ENCODE measurements around the gene RAP1B. TPM values are rescaled to one million over a fixed set of nuclear protein-coding genes. Genes with fewer than 3 reads are reported as not detected.

The RAP1B gene
- total and polyA plus RNA-seq, 2 of the 13 experiments (the other 11 are each of a cell fraction or from before 2014, with no cell fraction given), result 71.1 to 92.7 TPM

GRCh38 chr12:68585966-68586365 is 24.7 kb upstream of the RAP1B start:
- intact Hi-C loops (cut with micrococcal nuclease; ENCODE audit: unreplicated experiment) (no loop called here), in situ Hi-C loops (cut with HindIII; ENCODE audit: extremely low pct_ligation_motif_present, low pct_unique_long_range_greater_than_20kb) (no loop called here)
- Histone ChIP-seq H3K27ac (ENCODE audit: extremely low read length, insufficient read depth, low read length) (no peak overlapping the region), H3K4me2 (ENCODE audit: low read depth, low read length) (no peak overlapping the region), H3K9ac (ENCODE audit: insufficient read depth, low read depth, low read length) (no peak overlapping the region), H4K20me1 (ENCODE audit: insufficient read depth, low read length) (no peaks in the 10 kb centered on the region), H3K4me3 (replicated peaks in 1 of 3; ENCODE audit: insufficient read depth in 1 of 3, low read depth in 2 of 3, low read length in 3 of 3) (no peak overlapping the region), H2AFZ (ENCODE audit: low read length) (no peak overlapping the region), H3K27me3 (ENCODE audit: control insufficient read depth in 1 of 2, insufficient read depth in 2 of 2, low read length in 2 of 2) (no peaks in the 10 kb centered on the region), H3K4me1 (ENCODE audit: insufficient read depth, low read length) (no peaks in the 10 kb centered on the region), H3K36me3 (replicated peaks in 1 of 2; ENCODE audit: control insufficient read depth in 1 of 2, insufficient read depth in 2 of 2, low read length in 2 of 2) (no peaks in the 10 kb centered on the region), H3K79me2 (ENCODE audit: insufficient read depth, low read length) (no peaks in the 10 kb centered on the region), H3K9me3 (ENCODE audit: low read length) (peaks cover 9% of the 10 kb centered on the region; the same call in 1 of the 2 replicates)
- no TSS peak for BruUV-seq (replicated peaks)
- ChIA-PET POLR2A (no interaction called here), CTCF (ENCODE audit: low intra/inter-chr PET ratio, low total read pairs) (no interaction called here)
- no peak for DNase-seq (ENCODE audit: low spot score)
- ATAC-seq, result no peak
- 66% methylated on average over 5 of the region's 5 CpGs for WGBS (ENCODE audit: low lambda C conversion rate)
- no peak for FAIRE-seq
- TF ChIP-seq ZBTB42 (CRISPR knock-in tag; IDR thresholded peaks at IDR 0.05) (no peak), ZNF773 (CRISPR knock-in tag; IDR thresholded peaks at IDR 0.05; ENCODE audit: borderline replicate concordance) (no peak), RNF2 (conservative IDR thresholded peaks at IDR 0.05; ENCODE audit: low read depth) (no peak), NFE2L2 (IDR thresholded peaks at IDR 0.05; ENCODE audit: low read length) (no peak), ZNF12 (CRISPR knock-in tag; IDR thresholded peaks at IDR 0.05) (no peak), ZNF451 (CRISPR knock-in tag; IDR thresholded peaks at IDR 0.05) (no peak), ZNF670 (CRISPR knock-in tag; IDR thresholded peaks at IDR 0.05; ENCODE audit: borderline replicate concordance) (no peak), GATA4 (IDR thresholded peaks at IDR 0.05; ENCODE audit: borderline replicate concordance, low read depth) (no peak), U2AF1 (optimal IDR thresholded peaks at IDR 0.05; ENCODE audit: low read depth, low read length) (no peak), TARDBP (CRISPR knock-in tag; IDR thresholded peaks at IDR 0.05) (no peak), ZNF274 (CRISPR knock-in tag; IDR thresholded peaks at IDR 0.05) (no peak), TGIF2 (CRISPR knock-in tag; IDR thresholded peaks at IDR 0.05) (no peak), ZFP36L2 (CRISPR knock-in tag; IDR thresholded peaks at IDR 0.05) (no peak), ZNF883 (CRISPR knock-in tag; IDR thresholded peaks at IDR 0.05; ENCODE audit: not compliant biosample characterization) (no peak), SMC3 (IDR thresholded peaks at IDR 0.05; ENCODE audit: low read length) (no peak)
- TF ChIP-seq, protein P1, sequence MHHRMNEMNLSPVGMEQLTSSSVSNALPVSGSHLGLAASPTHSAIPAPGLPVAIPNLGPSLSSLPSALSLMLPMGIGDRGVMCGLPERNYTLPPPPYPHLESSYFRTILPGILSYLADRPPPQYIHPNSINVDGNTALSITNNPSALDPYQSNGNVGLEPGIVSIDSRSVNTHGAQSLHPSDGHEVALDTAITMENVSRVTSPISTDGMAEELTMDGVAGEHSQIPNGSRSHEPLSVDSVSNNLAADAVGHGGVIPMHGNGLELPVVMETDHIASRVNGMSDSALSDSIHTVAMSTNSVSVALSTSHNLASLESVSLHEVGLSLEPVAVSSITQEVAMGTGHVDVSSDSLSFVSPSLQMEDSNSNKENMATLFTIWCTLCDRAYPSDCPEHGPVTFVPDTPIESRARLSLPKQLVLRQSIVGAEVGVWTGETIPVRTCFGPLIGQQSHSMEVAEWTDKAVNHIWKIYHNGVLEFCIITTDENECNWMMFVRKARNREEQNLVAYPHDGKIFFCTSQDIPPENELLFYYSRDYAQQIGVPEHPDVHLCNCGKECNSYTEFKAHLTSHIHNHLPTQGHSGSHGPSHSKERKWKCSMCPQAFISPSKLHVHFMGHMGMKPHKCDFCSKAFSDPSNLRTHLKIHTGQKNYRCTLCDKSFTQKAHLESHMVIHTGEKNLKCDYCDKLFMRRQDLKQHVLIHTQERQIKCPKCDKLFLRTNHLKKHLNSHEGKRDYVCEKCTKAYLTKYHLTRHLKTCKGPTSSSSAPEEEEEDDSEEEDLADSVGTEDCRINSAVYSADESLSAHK (CRISPR knock-in tag; IDR thresholded peaks at IDR 0.05; ENCODE audit: borderline replicate concordance), result no peak
- TF ChIP-seq, protein P2, sequence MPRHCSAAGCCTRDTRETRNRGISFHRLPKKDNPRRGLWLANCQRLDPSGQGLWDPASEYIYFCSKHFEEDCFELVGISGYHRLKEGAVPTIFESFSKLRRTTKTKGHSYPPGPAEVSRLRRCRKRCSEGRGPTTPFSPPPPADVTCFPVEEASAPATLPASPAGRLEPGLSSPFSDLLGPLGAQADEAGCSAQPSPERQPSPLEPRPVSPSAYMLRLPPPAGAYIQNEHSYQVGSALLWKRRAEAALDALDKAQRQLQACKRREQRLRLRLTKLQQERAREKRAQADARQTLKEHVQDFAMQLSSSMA (CRISPR knock-in tag; IDR thresholded peaks at IDR 0.05), result no peak
- TF ChIP-seq, protein P3, sequence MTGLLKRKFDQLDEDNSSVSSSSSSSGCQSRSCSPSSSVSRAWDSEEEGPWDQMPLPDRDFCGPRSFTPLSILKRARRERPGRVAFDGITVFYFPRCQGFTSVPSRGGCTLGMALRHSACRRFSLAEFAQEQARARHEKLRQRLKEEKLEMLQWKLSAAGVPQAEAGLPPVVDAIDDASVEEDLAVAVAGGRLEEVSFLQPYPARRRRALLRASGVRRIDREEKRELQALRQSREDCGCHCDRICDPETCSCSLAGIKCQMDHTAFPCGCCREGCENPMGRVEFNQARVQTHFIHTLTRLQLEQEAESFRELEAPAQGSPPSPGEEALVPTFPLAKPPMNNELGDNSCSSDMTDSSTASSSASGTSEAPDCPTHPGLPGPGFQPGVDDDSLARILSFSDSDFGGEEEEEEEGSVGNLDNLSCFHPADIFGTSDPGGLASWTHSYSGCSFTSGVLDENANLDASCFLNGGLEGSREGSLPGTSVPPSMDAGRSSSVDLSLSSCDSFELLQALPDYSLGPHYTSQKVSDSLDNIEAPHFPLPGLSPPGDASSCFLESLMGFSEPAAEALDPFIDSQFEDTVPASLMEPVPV (CRISPR knock-in tag; IDR thresholded peaks at IDR 0.05), result no peak
- TF ChIP-seq, protein P4, sequence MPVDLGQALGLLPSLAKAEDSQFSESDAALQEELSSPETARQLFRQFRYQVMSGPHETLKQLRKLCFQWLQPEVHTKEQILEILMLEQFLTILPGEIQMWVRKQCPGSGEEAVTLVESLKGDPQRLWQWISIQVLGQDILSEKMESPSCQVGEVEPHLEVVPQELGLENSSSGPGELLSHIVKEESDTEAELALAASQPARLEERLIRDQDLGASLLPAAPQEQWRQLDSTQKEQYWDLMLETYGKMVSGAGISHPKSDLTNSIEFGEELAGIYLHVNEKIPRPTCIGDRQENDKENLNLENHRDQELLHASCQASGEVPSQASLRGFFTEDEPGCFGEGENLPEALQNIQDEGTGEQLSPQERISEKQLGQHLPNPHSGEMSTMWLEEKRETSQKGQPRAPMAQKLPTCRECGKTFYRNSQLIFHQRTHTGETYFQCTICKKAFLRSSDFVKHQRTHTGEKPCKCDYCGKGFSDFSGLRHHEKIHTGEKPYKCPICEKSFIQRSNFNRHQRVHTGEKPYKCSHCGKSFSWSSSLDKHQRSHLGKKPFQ (CRISPR knock-in tag; IDR thresholded peaks at IDR 0.05; ENCODE audit: insufficient replicate concordance), result no peak

Data from HepG2 (cell line).